ENCODE measurements around the gene PTPRT. TPM values are rescaled to one million over a fixed set of nuclear protein-coding genes. Genes with fewer than 3 reads are reported as not detected.

Gene PTPRT
- total and polyA plus RNA-seq, 12 donors = 0.04 to 0.53 (median 0.22) TPM; not detected in 1

DNA sequence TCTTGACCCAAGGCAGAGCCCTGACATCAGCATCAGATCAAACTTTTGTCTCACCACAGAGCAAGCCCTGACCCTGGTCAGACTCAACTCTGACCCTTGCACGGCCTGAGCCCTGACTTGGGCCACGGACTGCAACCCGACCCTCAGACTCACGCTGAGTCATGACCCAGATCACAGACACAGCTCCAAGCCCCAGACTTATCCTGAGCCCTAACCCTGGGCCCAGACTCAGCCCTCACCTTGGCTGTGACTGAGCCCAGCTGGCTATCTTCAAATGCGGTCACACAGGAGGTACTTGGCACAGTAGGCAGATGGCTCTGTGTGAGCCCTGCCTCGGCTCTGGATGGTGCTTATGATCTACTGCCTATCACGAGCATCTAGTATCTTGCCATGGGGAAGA is 602.3 kb downstream of the PTPRT start:
- Histone ChIP-seq H3K4me1 (no peaks in the 10 kb centered on the region), H3K27me3 (no peaks in the 10 kb centered on the region), H3K4me3 (no peak overlapping the region), H3K27ac (no peak overlapping the region), H3K9me3 (no peaks in the 10 kb centered on the region), H3K36me3 (no peaks in the 10 kb centered on the region)
- TF ChIP-seq, protein P1, sequence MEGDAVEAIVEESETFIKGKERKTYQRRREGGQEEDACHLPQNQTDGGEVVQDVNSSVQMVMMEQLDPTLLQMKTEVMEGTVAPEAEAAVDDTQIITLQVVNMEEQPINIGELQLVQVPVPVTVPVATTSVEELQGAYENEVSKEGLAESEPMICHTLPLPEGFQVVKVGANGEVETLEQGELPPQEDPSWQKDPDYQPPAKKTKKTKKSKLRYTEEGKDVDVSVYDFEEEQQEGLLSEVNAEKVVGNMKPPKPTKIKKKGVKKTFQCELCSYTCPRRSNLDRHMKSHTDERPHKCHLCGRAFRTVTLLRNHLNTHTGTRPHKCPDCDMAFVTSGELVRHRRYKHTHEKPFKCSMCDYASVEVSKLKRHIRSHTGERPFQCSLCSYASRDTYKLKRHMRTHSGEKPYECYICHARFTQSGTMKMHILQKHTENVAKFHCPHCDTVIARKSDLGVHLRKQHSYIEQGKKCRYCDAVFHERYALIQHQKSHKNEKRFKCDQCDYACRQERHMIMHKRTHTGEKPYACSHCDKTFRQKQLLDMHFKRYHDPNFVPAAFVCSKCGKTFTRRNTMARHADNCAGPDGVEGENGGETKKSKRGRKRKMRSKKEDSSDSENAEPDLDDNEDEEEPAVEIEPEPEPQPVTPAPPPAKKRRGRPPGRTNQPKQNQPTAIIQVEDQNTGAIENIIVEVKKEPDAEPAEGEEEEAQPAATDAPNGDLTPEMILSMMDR (IDR thresholded peaks at IDR 0.05) = no peak
- intact Hi-C loops (cut with DNase I) = no loop called here
- 63 to 83% methylated on average over 7 of the region's 7 CpGs for WGBS, 2 donors
- no peak for DNase-seq
- no peak for ATAC-seq

- 70 to 87% methylated on average over 3 of the region's 3 CpGs for WGBS, 2 donors
- DNase-seq = no peak
- Histone ChIP-seq H3K9me3 (no peaks in the 10 kb centered on the region), H3K4me3 (no peak overlapping the region), H3K36me3 (no peaks in the 10 kb centered on the region), H3K4me1 (no peaks in the 10 kb centered on the region), H3K27ac (no peak overlapping the region), H3K27me3 (no peaks in the 10 kb centered on the region)
- TF ChIP-seq, protein P1 (IDR thresholded peaks at IDR 0.05) = no peak
- no peak for ATAC-seq
- intact Hi-C loops (cut with DNase I) = no loop called here
Measured at GRCh38 chr20:42581311-42581710, 608.4 kb downstream of the PTPRT start.

- no peak for ATAC-seq
- H3K27ac ChIP-seq = no peak overlapping the region
- intact Hi-C loops (cut with DNase I) = no loop called here
- no peak for DNase-seq
- H3K4me1 ChIP-seq = no peaks in the 10 kb centered on the region
- no peak overlapping the region for H3K4me3 ChIP-seq
- no peaks in the 10 kb centered on the region for H3K36me3 ChIP-seq
- 52 to 54% methylated on average over 7 of the region's 7 CpGs for WGBS, 2 donors
- peaks cover 0 to 12% (median 0%) of the 10 kb centered on the region in 11 donors for H3K9me3 ChIP-seq
- H3K27me3 ChIP-seq = no peaks in the 10 kb centered on the region
- TF ChIP-seq, protein P1 (IDR thresholded peaks at IDR 0.05) = no peak
Measured at GRCh38 chr20:42576167-42576566, 613.5 kb downstream of the PTPRT start.

DNA sequence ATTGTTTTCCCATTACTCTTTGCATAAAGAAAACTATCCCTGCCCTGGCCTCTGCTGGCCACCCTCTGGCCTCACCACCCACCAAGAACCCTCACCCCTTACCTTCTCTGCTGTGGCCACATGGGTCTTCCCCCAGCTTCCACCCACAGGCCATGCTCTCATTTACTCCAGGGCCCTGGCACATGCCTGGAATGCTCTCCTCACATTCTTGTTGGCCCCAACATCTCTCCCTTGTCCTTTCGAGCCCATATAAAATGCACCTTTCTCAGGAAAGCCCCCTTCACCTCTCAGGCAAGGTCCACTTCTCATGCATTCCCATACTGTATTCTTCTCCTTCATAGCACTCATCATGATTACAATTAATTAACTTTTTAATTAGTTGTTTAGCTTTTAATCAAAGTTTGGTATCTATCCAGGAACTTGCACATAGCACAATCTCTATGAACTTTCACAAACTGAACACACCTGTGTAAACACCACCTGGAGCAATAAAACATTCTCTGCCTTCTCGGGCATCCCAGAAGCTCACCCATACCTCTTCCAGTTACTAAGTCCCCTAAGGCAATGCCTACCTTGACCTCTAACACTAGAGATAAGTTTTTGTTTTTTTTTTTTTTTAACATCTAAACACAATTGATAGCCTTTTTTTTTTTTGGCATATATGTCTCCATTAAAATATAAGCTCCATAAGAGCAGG is 617.2 kb downstream of the PTPRT start:
- H3K36me3 ChIP-seq = no peaks in the 10 kb centered on the region
- ATAC-seq (no peak), DNase-seq (no peak)
- H3K27me3 ChIP-seq = no peaks in the 10 kb centered on the region
- H3K27ac ChIP-seq = no peak overlapping the region
- peaks cover 0 to 18% (median 0%) of the 10 kb centered on the region in 11 donors for H3K9me3 ChIP-seq
- H3K4me1 ChIP-seq = no peaks in the 10 kb centered on the region
- intact Hi-C loops (cut with DNase I) = no loop called here
- 71 to 79% methylated on average over 2 of the region's 2 CpGs for whole genome bisulfite sequencing, 2 donors
- no peak overlapping the region for H3K4me3 ChIP-seq
- TF ChIP-seq, protein P1 (IDR thresholded peaks at IDR 0.05) = no peak

Measured in heart right ventricle (tissue), 16 donors.